MCF 10A (cell line): ENCODE measurements around the gene SPATA4. TPM values are rescaled to one million over a fixed set of nuclear protein-coding genes. Genes with fewer than 3 reads are reported as not detected.

Experiments used
- BruUV-seq: library from RNA; stranded (reverse); fragments of 400-500 nt; replicated peaks from 2 replicates; lab custom pipeline; 2021; lab: Mats Ljungman, UMichigan
- CTCF ChIA-PET: fragments of 300-600 bp; sonication (Branson Sonifier 250); formaldehyde crosslinking; extraction: SDS; loops from one replicate; lab custom pipeline; 2021; ENCODE audit warnings: antibody characterized with exemption, inconsistent platforms; lab: Yijun Ruan, JAX
- POLR2A ChIA-PET: fragments of 300-600, 350-650 bp; sonication (Branson Sonifier 250); formaldehyde crosslinking; extraction: SDS; loops from one replicate; lab custom pipeline; 2020; ENCODE audit warnings: antibody characterized with exemption, inconsistent platforms; lab: Yijun Ruan, JAX
- DNase-seq: peaks from one replicate; pipeline ENCODE4 v3.0.0-alpha.2; 2018; ENCODE audit not compliant: unreplicated experiment
- H3K27ac Mint-ChIP-seq: one replicate; pipeline ENCODE4 v1.8.0; 2022; ENCODE audit warnings: mild to moderate bottlenecking, low read depth, mixed read lengths; ENCODE audit not compliant: unreplicated experiment
- H3K27me3 Mint-ChIP-seq: one replicate; pipeline ENCODE4 v1.8.0; 2022; ENCODE audit warnings: mixed read lengths; ENCODE audit not compliant: insufficient read depth, unreplicated experiment
- H3K36me3 Mint-ChIP-seq: one replicate; pipeline ENCODE4 v1.8.0; 2022; ENCODE audit warnings: mild to moderate bottlenecking, moderate library complexity, mixed read lengths; ENCODE audit not compliant: insufficient read depth, unreplicated experiment
- H3K4me1 Mint-ChIP-seq: one replicate; pipeline ENCODE4 v1.8.0; 2022; ENCODE audit warnings: mixed read lengths; ENCODE audit not compliant: insufficient read depth, unreplicated experiment
- H3K4me3 Mint-ChIP-seq: one replicate; pipeline ENCODE4 v1.8.0; 2022; ENCODE audit warnings: mild to moderate bottlenecking, moderate library complexity, mixed read lengths; ENCODE audit not compliant: unreplicated experiment
- H3K9me3 Mint-ChIP-seq: one replicate; pipeline ENCODE4 v1.8.0; 2022; ENCODE audit warnings: mixed read lengths; ENCODE audit not compliant: unreplicated experiment
- CTCF ChIP-seq: fragments of 200-600 bp; IDR thresholded peaks from one replicate; pipeline ENCODE4 v1.8.0; 2022; ENCODE audit warnings: antibody characterized with exemption, mild to moderate bottlenecking; ENCODE audit not compliant: unreplicated experiment
- intact Hi-C: fragments of 100-400 bp; cut with micrococcal nuclease; formaldehyde crosslinking; loops from 2 replicates; pipeline ENCODE4 v1.14.1; 2022
- total RNA-seq: library from RNA; stranded (reverse); gene quantifications from 2 replicates; pipeline ENCODE4 v1.2.3, GENCODE V29; 2022

SPATA4 gene
- total RNA-seq, 1 experiment from 2014 or later = 0.21 TPM

DNA sequence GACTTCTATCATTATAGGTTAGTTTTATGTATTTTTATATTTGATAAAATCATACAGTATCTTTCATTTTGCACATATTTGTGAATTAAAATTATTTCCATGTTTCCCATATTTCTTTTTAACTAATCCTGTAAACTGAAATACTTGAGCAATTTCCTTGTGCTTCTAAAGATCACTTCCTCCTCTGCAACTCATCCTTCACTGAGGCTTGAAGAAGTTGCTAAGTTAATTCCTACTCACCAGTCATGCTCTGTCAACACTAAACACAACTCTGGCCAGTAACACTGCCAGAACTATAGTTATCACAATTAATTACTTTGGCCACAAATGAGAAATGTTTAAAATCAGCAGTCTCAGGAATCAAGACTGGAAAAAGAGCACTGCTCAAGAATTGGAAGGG lies 6.7 kb downstream of the SPATA4 start:
- Mint-ChIP-seq H3K9me3 (no peaks in the 10 kb centered on the region), H3K4me1 (peaks cover 12% of the 10 kb centered on the region), H3K36me3 (no peaks in the 10 kb centered on the region), H3K4me3 (no peak overlapping the region), H3K27ac (no peak overlapping the region), H3K27me3 (no peaks in the 10 kb centered on the region)
- TF ChIP-seq CTCF = no peak
- intact Hi-C loops = no loop called here
- ChIA-PET POLR2A (no interaction called here), CTCF (no interaction called here)
- no peak for DNase-seq
- no TSS peak for BruUV-seq

GRCh38 chr4:176187624-176188023 lies 7.8 kb downstream of the SPATA4 start:
- no peak overlapping the region for H3K27ac Mint-ChIP-seq
- CTCF ChIA-PET = no interaction called here
- BruUV-seq = no TSS peak
- no peak for TF ChIP-seq CTCF
- no peaks in the 10 kb centered on the region for H3K9me3 Mint-ChIP-seq
- H3K36me3 Mint-ChIP-seq = no peaks in the 10 kb centered on the region
- no peak overlapping the region for H3K4me3 Mint-ChIP-seq
- no peaks in the 10 kb centered on the region for H3K27me3 Mint-ChIP-seq
- H3K4me1 Mint-ChIP-seq = peaks cover 10% of the 10 kb centered on the region
- intact Hi-C loops = no loop called here
- POLR2A ChIA-PET = no interaction called here
- no peak for DNase-seq

- H3K9me3 Mint-ChIP-seq = no peaks in the 10 kb centered on the region
- CTCF ChIA-PET = no interaction called here
- no peaks in the 10 kb centered on the region for H3K27me3 Mint-ChIP-seq
- POLR2A ChIA-PET = no interaction called here
- no peak overlapping the region for H3K4me3 Mint-ChIP-seq
- no peaks in the 10 kb centered on the region for H3K36me3 Mint-ChIP-seq
- intact Hi-C loops = no loop called here
- TF ChIP-seq CTCF = no peak
- BruUV-seq = no TSS peak
- no peak for DNase-seq
- H3K4me1 Mint-ChIP-seq = peaks cover 10% of the 10 kb centered on the region
- H3K27ac Mint-ChIP-seq = no peak overlapping the region
Observed at GRCh38 chr4:176186671-176187395, 8.6 kb downstream of the SPATA4 start.

DNA sequence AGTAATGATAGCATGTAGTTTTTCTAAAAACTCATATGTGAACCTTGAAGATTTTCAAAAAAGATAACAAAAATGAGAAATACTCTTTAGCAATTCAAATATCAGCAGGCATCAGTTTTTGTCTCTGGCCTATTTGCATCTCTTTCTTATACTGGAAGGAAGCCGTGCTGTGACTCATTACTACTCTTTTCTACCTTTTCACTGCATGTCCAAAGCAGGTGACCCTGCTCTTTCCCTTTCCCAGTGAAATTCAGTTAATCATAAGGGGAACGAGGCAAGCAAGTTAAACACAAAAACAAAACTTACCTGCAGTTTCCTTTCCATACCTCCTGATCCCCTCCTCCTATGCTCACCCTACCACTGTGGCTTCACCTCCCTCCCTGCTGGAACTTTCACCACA lies 9.3 kb downstream of the SPATA4 start:
- no TSS peak for BruUV-seq
- no peak overlapping the region for H3K4me3 Mint-ChIP-seq
- intact Hi-C loops = no loop called here
- ChIA-PET POLR2A (no interaction called here), CTCF (no interaction called here)
- no peaks in the 10 kb centered on the region for H3K27me3 Mint-ChIP-seq
- peaks cover 10% of the 10 kb centered on the region for H3K4me1 Mint-ChIP-seq
- no peak overlapping the region for H3K27ac Mint-ChIP-seq
- DNase-seq = no peak
- H3K9me3 Mint-ChIP-seq = no peaks in the 10 kb centered on the region
- no peak for TF ChIP-seq CTCF
- H3K36me3 Mint-ChIP-seq = no peaks in the 10 kb centered on the region
